ENCODE measurements around the gene FADS2. TPM values are rescaled to one million over a fixed set of nuclear protein-coding genes. Genes with fewer than 3 reads are reported as not detected.

Gene FADS2
- total and polyA plus RNA-seq, 2 of the 13 experiments (the other 11 are each of a cell fraction or from before 2014, with no cell fraction given): 90.1 to 124 TPM

DNA sequence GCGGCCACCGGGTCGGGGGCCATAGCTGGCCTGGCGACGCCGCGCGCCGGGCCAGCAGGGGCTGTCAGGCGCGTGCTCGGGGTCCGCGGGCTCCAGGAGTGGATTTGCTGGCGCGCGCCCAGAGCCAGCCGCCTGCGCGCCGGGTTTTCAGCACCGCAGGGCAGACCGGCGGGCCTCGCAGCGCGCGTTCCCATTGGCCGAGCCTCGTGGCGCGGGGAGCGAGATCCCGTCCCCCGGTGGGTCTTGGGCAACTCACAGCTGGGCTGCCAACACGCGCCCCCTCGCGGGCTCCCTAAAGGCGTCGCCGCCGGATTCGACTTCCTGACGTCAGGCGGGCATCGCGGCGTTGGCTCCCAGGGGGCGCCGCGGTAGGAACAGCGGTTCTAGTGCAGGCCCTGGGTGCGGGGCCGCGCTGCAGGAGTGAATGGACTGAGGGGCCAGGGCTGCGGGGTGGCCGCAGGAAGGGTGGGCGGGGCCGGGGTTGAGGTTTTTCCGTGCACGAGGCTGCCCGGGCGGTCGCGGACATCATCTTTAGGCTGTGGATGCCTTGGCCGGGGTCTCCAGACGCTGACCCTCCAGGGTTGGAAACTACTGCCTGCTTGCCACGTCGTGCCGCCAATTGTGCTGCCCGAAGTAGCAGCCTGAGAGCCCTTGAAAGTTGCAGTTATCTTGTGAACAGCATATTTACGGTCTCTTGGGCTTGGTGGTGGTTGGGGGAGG is 11.2 kb upstream of the FADS2 start, which contains the start of gene FADS1 (continued):
- TF ChIP-seq, protein P1, sequence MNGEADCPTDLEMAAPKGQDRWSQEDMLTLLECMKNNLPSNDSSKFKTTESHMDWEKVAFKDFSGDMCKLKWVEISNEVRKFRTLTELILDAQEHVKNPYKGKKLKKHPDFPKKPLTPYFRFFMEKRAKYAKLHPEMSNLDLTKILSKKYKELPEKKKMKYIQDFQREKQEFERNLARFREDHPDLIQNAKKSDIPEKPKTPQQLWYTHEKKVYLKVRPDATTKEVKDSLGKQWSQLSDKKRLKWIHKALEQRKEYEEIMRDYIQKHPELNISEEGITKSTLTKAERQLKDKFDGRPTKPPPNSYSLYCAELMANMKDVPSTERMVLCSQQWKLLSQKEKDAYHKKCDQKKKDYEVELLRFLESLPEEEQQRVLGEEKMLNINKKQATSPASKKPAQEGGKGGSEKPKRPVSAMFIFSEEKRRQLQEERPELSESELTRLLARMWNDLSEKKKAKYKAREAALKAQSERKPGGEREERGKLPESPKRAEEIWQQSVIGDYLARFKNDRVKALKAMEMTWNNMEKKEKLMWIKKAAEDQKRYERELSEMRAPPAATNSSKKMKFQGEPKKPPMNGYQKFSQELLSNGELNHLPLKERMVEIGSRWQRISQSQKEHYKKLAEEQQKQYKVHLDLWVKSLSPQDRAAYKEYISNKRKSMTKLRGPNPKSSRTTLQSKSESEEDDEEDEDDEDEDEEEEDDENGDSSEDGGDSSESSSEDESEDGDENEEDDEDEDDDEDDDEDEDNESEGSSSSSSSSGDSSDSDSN (CRISPR knock-in tag; IDR thresholded peaks at IDR 0.05): peak; percentile 87
- TF ChIP-seq SRY (CRISPR knock-in tag; IDR thresholded peaks at IDR 0.05) (peak; percentile 81; the same call in 1 of the 2 replicates), ZMAT3 (CRISPR knock-in tag; conservative IDR thresholded peaks at IDR 0.05) (peak; percentile 88), ZNF562 (CRISPR knock-in tag; IDR thresholded peaks at IDR 0.05; ENCODE audit: borderline replicate concordance) (no peak), NR2F6 (IDR thresholded peaks at IDR 0.05) (no peak), NR2F6 (CRISPR knock-in tag; IDR thresholded peaks at IDR 0.05) (peak; percentile 47; the same call in 1 of the 2 replicates), ZNF747 (CRISPR knock-in tag; IDR thresholded peaks at IDR 0.05; ENCODE audit: borderline replicate concordance) (peak; percentile 95), ATAD3A (CRISPR knock-in tag; IDR thresholded peaks at IDR 0.05) (no peak), HOXA9 (CRISPR knock-in tag; IDR thresholded peaks at IDR 0.05; ENCODE audit: borderline replicate concordance) (peak; percentile 76; the same call in 1 of the 2 replicates), ZNF136 (CRISPR knock-in tag; IDR thresholded peaks at IDR 0.05; ENCODE audit: low read depth) (no peak), MTA1 (CRISPR knock-in tag; IDR thresholded peaks at IDR 0.05; ENCODE audit: borderline replicate concordance) (peak; percentile 94), POLR2A (IDR thresholded peaks at IDR 0.05; ENCODE audit: insufficient read depth in 1 of 2, low read depth in 2 of 2, low read length in 2 of 2) (no peak), THAP11 (CRISPR knock-in tag; IDR thresholded peaks at IDR 0.05) (peak; percentile 87)
- TF ChIP-seq, protein P2, sequence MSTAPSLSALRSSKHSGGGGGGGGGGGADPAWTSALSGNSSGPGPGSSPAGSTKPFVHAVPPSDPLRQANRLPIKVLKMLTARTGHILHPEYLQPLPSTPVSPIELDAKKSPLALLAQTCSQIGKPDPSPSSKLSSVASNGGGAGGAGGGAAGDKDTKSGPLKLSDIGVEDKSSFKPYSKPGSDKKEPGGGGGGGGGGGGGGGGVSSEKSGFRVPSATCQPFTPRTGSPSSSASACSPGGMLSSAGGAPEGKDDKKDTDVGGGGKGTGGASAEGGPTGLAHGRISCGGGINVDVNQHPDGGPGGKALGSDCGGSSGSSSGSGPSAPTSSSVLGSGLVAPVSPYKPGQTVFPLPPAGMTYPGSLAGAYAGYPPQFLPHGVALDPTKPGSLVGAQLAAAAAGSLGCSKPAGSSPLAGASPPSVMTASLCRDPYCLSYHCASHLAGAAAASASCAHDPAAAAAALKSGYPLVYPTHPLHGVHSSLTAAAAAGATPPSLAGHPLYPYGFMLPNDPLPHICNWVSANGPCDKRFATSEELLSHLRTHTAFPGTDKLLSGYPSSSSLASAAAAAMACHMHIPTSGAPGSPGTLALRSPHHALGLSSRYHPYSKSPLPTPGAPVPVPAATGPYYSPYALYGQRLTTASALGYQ (CRISPR knock-in tag; IDR thresholded peaks at IDR 0.05): peak; percentile 42; the same call in 1 of the 2 replicates
- TF ChIP-seq, protein P3, sequence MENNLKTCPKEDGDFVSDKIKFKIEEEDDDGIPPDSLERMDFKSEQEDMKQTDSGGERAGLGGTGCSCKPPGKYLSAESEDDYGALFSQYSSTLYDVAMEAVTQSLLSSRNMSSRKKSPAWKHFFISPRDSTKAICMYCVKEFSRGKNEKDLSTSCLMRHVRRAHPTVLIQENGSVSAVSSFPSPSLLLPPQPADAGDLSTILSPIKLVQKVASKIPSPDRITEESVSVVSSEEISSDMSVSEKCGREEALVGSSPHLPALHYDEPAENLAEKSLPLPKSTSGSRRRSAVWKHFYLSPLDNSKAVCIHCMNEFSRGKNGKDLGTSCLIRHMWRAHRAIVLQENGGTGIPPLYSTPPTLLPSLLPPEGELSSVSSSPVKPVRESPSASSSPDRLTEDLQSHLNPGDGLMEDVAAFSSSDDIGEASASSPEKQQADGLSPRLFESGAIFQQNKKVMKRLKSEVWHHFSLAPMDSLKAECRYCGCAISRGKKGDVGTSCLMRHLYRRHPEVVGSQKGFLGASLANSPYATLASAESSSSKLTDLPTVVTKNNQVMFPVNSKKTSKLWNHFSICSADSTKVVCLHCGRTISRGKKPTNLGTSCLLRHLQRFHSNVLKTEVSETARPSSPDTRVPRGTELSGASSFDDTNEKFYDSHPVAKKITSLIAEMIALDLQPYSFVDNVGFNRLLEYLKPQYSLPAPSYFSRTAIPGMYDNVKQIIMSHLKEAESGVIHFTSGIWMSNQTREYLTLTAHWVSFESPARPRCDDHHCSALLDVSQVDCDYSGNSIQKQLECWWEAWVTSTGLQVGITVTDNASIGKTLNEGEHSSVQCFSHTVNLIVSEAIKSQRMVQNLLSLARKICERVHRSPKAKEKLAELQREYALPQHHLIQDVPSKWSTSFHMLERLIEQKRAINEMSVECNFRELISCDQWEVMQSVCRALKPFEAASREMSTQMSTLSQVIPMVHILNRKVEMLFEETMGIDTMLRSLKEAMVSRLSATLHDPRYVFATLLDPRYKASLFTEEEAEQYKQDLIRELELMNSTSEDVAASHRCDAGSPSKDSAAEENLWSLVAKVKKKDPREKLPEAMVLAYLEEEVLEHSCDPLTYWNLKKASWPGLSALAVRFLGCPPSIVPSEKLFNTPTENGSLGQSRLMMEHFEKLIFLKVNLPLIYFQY (CRISPR knock-in tag; IDR thresholded peaks at IDR 0.05; ENCODE audit: borderline replicate concordance): peak; percentile 76; the same call in 1 of the 2 replicates
- TF ChIP-seq, protein P4, sequence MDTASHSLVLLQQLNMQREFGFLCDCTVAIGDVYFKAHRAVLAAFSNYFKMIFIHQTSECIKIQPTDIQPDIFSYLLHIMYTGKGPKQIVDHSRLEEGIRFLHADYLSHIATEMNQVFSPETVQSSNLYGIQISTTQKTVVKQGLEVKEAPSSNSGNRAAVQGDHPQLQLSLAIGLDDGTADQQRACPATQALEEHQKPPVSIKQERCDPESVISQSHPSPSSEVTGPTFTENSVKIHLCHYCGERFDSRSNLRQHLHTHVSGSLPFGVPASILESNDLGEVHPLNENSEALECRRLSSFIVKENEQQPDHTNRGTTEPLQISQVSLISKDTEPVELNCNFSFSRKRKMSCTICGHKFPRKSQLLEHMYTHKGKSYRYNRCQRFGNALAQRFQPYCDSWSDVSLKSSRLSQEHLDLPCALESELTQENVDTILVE (CRISPR knock-in tag; IDR thresholded peaks at IDR 0.05): peak; percentile 92
- TF ChIP-seq, protein P5, sequence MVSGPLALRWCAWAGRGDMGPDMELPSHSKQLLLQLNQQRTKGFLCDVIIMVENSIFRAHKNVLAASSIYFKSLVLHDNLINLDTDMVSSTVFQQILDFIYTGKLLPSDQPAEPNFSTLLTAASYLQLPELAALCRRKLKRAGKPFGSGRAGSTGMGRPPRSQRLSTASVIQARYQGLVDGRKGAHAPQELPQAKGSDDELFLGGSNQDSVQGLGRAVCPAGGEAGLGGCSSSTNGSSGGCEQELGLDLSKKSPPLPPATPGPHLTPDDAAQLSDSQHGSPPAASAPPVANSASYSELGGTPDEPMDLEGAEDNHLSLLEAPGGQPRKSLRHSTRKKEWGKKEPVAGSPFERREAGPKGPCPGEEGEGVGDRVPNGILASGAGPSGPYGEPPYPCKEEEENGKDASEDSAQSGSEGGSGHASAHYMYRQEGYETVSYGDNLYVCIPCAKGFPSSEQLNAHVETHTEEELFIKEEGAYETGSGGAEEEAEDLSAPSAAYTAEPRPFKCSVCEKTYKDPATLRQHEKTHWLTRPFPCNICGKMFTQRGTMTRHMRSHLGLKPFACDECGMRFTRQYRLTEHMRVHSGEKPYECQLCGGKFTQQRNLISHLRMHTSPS (CRISPR knock-in tag; IDR thresholded peaks at IDR 0.05; ENCODE audit: low read depth): peak; percentile 88

All from HepG2 (cell line).